NB4 (cell line): ENCODE measurements around the gene LAMA3.
"Not testable (repeated sequence)": the region's sequence is repeated elsewhere in the genome, so short reads cannot be mapped to it uniquely, and the experiment has no call there.

Source experiments
- DNase-seq: peaks from one replicate; pipeline ENCODE4 v3.0.0; 2010; ENCODE audit warnings: low read depth
- H3K4me3 ChIP-seq: one replicate; pipeline ENCODE4 v1.5.1; 2011; ENCODE audit warnings: mild to moderate bottlenecking, low read depth, low read length, moderate library complexity
- CTCF ChIP-seq: IDR thresholded peaks from one replicate; pipeline ENCODE4 v1.5.1; 2012; ENCODE audit warnings: low read depth, low read length
- MYC ChIP-seq: IDR thresholded peaks from 2 replicates; pipeline ENCODE4 v1.6.1; 2011; ENCODE audit warnings: low read depth, low read length
- POLR2A ChIP-seq: IDR thresholded peaks from 2 replicates; pipeline ENCODE4 v1.6.1; 2011; ENCODE audit warnings: mild to moderate bottlenecking; ENCODE audit not compliant: insufficient read length; ENCODE audit errors: extremely low read depth
- TF ChIP-seq, protein P1 (sequence below): IDR thresholded peaks from 2 replicates; pipeline ENCODE4 v1.6.1; 2011; ENCODE audit warnings: low read depth, low read length

LAMA3 gene

DNA sequence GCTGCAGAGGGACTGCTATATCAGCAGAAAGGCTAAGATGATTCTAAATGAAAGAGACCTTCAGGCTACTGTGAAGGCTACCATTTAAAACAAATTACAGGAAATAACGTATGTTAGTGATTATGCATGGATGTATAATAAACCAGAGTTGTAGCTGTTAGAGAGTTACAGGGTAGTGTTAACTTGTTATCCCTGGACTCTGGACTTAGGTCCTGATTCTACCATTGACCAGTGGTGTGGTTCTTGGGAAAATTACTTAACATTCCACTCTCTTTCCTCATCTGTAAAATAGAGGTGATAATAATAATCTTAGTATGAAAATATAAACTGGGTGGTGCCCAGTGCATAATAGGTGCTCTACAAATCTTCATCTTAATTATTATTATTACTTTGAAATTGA is 22.2 kb downstream of the LAMA3 start:
- DNase-seq, result no peak
- no peak overlapping the region for H3K4me3 ChIP-seq
- TF ChIP-seq, protein P1, sequence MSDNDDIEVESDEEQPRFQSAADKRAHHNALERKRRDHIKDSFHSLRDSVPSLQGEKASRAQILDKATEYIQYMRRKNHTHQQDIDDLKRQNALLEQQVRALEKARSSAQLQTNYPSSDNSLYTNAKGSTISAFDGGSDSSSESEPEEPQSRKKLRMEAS, result no peak
- TF ChIP-seq MYC (no peak), POLR2A (no peak), CTCF (no peak)

DNA sequence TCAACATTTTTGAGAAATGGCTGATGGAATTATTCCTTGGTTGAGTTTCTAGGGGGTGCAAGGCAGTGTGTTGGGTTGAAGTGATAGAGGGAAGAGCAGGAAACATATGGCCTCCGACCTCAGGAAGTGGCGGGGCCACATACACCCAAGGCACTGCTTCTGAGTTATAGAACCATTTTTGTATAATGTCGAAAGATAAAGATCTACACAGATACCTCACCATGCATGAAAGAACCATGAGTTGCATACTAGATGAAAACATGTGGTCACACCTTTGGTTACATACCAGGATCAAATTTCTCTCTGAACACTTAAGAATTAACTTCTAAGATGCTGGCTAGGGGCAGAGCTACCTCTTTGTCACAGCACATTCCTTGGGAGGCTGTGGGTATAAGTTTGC is 23.2 kb downstream of the LAMA3 start:
- no peak for DNase-seq
- TF ChIP-seq POLR2A (no peak), CTCF (no peak), MYC (no peak)
- TF ChIP-seq, protein P1, result no peak

DNA sequence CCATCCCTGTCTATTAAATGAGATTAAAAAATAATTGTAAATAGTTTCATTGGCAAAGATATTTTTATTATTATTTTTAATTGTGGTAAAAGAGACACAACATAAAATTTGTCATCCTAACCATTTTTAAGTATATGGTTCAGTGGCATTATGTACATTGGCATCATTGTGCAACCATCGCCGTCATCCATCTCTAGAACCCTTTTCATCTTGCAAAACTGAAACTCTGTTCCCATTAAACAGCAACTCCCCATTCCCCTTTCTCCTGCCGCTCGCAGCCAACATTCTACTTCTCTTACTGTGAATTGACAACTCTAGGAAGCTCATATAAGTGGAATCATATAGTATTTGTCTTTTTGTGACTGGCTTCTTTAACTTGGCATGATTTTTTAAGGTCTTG is 25.3 kb downstream of the LAMA3 start:
- no peak for DNase-seq
- TF ChIP-seq MYC (no peak), POLR2A (no peak), CTCF (no peak)
- TF ChIP-seq, protein P1, result no peak

More for the DNA sequence above, 23.2 kb downstream of the LAMA3 start:
- H3K4me3 ChIP-seq, result no peak overlapping the region

GRCh38 chr18:23716079-23716478 is 26.8 kb downstream of the LAMA3 start:
- not testable (repeated sequence) for H3K4me3 ChIP-seq, DNase-seq

More for the DNA sequence above, 25.3 kb downstream of the LAMA3 start:
- H3K4me3 ChIP-seq, result no peak overlapping the region

- no peak for DNase-seq
- no peak for TF ChIP-seq CTCF
- TF ChIP-seq, protein P1, result no peak
- no peak overlapping the region for H3K4me3 ChIP-seq
Measured at GRCh38 chr18:23716516-23716915, 27.3 kb downstream of the LAMA3 start.

- TF ChIP-seq MYC (no peak), CTCF (no peak), POLR2A (no peak)
- no peak for DNase-seq
- no peak overlapping the region for H3K4me3 ChIP-seq
Measured at GRCh38 chr18:23716966-23717365, 27.7 kb downstream of the LAMA3 start.
